ENCODE results near the gene MTF2.

DNA sequence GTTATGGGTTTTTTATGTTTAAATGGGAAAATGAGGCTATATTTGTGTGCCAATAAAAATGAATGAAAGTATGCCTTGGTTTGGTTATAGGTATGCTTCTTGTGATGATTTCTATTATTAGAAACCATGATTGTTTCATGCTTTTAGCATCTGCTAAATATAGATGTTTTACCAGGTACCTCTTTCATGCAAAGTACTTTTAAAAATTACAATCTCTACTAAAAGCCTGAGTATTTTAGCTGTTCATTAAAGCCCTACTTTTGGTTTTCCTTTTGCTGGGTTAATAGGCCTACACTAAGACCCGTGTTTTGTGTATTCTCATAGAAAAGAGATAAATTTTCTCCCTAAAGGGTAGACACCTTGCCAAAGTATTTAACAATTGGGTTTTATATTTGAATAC is 32.0 kb downstream of the MTF2 start:
- TF ChIP-seq, protein P1, sequence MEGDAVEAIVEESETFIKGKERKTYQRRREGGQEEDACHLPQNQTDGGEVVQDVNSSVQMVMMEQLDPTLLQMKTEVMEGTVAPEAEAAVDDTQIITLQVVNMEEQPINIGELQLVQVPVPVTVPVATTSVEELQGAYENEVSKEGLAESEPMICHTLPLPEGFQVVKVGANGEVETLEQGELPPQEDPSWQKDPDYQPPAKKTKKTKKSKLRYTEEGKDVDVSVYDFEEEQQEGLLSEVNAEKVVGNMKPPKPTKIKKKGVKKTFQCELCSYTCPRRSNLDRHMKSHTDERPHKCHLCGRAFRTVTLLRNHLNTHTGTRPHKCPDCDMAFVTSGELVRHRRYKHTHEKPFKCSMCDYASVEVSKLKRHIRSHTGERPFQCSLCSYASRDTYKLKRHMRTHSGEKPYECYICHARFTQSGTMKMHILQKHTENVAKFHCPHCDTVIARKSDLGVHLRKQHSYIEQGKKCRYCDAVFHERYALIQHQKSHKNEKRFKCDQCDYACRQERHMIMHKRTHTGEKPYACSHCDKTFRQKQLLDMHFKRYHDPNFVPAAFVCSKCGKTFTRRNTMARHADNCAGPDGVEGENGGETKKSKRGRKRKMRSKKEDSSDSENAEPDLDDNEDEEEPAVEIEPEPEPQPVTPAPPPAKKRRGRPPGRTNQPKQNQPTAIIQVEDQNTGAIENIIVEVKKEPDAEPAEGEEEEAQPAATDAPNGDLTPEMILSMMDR (IDR thresholded peaks at IDR 0.05): no peak
- no peak for TF ChIP-seq POLR2A (IDR thresholded peaks at IDR 0.05)

Data from uterus (tissue), 2 donors.